ENCODE data around the gene PCYT2.

Gene PCYT2

GRCh38 chr17:81912441-81913309, 1.5 kb upstream of the PCYT2 start:
- DNase-seq, result no peak

- DNase-seq, result no peak
Observed at GRCh38 chr17:81911969-81912368, 770 bp upstream of the PCYT2 start.

GRCh38 chr17:81910840-81911276, 341 bp downstream of the PCYT2 start:
- no peak for DNase-seq

- no peak for DNase-seq
Observed at GRCh38 chr17:81909966-81910839, 996 bp downstream of the PCYT2 start.

- no peak for DNase-seq
Observed at GRCh38 chr17:81909231-81909630, 2.0 kb downstream of the PCYT2 start.

- DNase-seq, result no peak
Observed at GRCh38 chr17:81908793-81909192, 2.4 kb downstream of the PCYT2 start.

DNA sequence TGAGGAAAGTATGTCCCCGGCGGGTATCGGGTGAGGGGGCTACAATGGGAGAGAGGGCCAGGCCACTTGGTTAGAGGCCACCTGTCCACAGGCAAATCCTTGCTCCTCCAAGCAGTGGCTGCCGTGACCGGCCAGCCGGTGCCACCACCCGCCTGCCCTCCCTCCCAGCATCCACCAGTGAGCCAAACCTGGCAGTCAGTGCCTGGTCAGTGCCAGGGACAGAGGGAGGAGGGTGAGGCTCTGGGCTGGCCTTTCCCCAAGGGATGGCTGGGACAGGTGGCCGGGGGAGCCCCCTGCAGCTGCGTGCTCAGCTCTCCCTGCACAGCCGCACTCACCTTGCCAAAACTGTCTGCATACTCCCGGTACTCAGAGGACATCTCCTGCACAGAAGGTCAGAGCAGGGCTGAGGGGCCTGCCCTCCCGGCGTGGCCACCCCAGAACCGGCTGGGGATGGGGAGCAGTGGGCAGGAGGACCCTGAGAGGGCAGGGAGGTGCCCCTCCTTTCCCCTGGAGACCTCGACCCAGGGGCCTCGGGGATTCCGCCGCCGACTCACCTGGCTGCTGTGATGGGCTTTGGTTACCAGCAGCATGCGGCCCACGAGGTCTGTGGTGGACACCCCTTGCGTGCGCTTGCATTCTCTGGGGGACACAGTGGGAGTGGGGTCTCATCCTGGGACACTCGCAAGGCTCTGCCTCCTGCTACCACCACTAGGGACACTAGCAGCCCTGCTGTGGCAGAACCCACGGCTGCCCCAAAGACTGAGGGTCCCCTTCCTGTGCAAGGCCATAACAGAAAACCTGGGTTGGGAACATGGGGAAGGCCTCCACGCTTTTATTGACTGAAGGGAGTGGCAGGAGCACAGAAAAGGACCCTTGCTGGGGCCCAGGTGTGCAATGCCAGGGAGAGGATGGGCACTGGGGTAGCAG, 3.7 kb downstream of the PCYT2 start:
- no peak for DNase-seq

DNA sequence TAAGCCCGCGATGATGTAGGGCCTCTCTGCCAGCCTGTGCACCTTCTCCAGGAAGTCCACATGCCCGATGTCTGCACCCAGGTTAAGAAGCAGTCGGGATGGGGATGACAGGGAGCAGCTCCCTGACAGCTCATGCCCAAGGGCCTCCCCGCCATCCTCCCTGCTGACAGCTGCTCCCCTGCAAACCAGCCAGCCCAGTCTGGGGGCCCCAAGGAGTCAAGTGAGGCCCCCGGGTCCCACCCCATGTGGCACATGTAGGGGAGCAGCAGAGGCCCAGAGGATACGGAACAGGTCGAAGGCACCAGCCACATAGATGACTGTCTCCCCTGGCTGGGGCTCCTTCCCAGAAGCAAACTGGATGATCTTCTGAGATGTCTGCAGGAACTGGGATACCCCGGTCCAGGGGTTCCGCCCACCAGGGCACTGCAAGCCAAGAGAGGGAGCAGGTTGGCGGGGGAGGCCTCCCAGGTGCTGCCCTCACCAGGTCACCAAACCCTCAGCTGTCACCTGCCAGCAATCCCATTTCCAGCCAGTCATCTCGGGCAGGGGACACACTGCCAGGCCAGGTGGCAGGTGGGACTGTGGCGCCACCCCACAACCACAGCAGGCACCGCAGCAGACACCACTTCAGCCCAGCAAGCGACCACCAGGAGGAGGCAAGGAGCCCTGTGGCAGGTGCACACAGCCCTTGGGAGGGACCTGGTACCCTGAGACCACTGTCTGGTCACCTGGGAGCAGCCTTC, 4.6 kb downstream of the PCYT2 start:
- no peak for DNase-seq

- no peak for DNase-seq
Observed at GRCh38 chr17:81905993-81906392, 5.2 kb downstream of the PCYT2 start.

GRCh38 chr17:81905424-81905875, 5.7 kb downstream of the PCYT2 start:
- no peak for DNase-seq

- no peak for DNase-seq
Observed at GRCh38 chr17:81904600-81905423, 6.4 kb downstream of the PCYT2 start.

- DNase-seq, result no peak
Observed at GRCh38 chr17:81903896-81904599, 7.2 kb downstream of the PCYT2 start.

GRCh38 chr17:81903415-81903831, 7.8 kb downstream of the PCYT2 start:
- no peak for DNase-seq

DNA sequence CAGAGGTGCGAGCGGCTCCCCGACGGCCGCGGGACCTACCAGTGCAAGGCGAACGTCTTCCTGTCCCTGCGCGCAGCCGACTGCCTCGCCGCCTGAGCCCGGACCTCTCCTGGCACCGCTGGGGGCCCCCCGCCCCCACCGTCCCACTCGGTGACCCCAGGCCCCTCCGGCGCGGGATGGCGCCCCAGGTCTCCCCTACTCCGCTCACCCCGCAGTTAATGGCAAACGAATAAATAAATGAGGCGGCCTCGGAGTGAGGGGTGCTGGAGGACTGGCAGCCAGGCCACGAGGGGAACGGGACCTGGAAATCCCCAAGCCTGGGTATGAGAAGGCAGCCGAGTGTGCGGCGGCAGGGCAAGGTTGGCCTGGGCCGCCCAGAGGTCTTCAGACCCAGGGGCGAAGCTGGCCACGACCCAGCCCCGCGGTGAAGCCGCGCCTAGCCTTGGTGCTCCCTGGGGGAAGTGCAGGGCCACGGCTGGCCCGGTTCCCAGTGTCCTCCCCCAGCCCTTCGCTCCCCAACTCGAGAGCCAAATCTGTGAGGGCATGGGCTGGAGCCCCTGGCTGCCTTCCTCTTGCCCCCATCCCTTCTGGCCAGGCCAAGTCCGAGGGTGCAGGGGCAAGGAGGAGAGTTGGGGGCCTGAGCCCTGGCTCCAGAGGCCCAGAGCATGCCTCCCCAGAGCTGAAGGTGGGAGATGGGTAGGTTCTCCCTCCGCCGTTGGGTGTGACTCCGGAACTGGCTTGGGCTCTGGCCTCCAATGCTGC, 8.4 kb downstream of the PCYT2 start:
- DNase-seq, result no peak

DNA sequence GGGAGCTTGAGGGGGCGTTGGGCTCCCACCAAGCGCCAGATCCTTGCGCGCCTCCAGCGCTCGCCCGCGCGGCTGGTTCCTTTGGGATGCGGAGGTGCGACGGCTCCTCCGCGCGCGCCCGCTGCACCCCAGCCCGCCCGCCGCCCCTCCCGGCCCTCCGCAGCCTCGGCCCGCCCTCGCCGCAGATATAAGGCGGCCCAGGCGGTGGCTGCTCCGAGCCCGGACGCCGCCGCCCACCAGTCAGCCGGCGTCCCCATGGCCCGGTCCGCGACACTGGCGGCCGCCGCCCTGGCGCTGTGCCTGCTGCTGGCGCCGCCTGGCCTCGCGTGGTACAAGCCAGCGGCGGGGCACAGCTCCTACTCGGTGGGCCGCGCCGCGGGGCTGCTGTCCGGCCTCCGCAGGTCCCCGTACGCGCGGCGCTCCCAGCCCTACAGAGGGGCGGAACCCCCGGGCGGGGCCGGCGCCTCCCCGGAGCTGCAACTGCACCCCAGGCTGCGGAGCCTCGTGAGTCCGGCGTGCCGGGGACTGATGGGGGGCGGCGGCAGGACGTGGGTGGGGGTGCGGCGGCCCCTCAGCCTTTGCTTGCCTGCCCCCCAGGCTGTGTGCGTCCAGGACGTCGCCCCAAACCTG, 9.1 kb downstream of the PCYT2 start, which contains the start of gene NPB:
NPB (plus strand) TSS at position 216 of the 630 bp plus-strand sequence; CDS start at position 256, 40 bp downstream.
- DNase-seq, result no peak

- DNase-seq, result no peak
Observed at GRCh38 chr17:81901167-81902022, 9.8 kb downstream of the PCYT2 start.

DNA sequence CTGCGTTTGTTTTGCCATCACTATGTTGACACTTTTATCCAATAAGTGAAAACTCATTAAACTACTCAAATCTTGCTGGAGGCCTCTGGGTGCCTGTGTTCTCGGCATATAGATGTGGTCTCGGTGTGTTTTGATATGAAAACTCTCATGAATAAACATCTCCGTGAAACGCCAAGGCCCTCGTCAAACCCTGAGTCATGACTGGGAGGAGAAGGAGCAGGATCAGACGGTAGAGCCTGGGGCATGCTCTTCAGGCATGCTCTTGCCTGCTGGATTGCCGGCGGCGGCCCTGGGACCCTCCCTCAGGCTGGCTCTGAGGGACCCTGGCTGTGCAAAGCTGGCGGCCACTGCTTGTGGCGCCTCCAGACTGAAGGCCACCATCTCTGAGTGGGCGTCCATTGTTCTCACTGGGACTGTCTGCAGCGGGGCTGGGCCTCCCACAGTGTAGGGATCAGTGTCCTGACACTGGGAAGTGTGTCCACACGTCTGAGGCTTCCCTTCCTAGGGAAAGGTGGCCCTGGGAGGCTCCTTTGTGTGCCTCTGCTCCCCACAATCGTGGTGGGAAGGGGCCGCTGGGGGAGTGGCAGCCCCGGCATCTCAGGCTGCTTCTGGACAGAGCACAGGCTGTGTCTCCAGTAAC, 10.9 kb downstream of the PCYT2 start:
- DNase-seq, result no peak
